ENCODE results near the gene CDK12.
A peak's percentile ranks its signal among the peaks of the same experiment; 100 is the strongest.

CDK12 gene

GRCh38 chr17:39547713-39548478 is 86.6 kb downstream of the CDK12 start:
- intact Hi-C loops (cut with DNase I) = loop anchor here (5.0 kb wide), 1 partner anchor 74 kb away; no protein-coding TSS in a partner anchor

DNA sequence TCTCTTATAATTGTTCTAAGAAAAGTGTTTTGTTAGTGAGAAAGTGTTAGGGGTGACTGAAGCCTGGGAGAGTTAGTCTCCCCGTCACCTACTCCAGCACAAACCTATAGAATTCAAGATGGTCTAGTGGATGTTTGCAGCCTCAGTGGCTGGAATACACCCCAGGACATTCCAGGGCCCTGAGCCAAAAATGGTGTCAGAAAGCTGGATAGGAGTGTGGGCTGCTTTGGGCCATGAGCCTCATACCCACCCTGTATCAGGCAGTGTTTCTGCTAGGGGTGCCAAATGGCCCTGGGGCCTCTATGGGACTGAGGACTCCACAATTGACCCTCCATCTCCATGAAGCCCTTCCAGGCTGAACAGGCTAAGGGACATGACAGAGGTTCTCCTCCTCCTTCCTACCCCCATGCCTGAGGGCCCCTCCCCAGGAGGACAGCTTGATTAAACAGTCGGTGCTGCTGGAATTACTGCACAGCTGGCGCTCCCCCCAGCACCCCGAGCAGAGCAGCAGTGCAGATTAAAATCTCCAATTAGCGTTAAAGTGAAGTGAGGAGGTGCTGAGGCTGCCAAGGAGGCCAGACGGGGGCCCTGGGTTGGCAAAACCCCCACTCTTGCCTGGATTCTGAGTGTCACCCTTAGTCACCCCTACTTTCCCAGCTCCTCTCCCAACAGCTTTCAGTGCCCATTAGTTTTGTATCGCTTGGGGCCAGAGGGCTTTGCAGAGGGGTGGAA is 87.4 kb downstream of the CDK12 start:
- DNase-seq = peak in 1 of 10 donors; percentile 49
- intact Hi-C loops (cut with DNase I) = loop anchor here (5.0 kb wide), 1 partner anchor 74 kb away; no protein-coding TSS in a partner anchor

More at GRCh38 chr17:39547713-39548478, 86.6 kb downstream of the CDK12 start:
- DNase-seq = peak; percentile 47 to 96 (median 77)

DNA sequence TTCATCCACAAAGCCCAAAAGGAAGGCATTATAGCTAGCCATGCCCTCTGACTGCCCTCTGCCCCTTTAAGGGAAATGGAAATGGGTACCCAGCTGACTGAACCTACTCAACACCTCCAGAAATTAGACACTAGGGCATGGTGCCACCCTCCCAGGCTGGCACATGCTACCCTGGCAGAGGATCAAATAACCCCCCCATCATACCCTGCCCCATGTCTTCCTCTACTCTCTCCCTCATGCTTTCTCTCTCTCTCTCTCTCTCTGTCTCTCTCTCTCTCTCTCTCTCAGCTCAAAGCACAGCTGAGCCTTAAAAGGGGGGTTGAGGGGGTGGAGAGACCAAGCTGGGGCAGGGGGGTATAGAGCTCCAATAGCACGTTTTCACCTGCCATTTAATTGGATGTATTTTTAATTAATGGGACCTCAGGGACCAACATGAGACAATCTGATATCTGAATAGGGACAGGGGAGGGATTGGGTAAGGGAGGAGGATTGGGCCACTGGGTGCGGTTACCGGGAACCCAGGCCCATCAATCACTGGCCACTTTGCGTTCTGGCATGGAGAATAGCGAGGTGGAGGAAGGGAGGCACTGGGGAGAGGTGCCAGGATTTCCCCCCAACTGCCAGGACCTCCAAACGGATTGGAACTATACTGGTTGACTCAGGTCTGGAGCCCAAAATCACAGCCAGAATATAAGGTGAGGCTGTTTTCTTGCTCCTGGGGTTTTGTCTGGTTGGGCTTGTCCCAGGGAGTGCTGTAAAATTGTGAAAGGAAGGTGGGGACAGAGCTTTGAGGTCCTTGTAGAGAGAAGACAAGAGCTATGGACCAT is 88.7 kb downstream of the CDK12 start:
- no peak for DNase-seq
- intact Hi-C loops (cut with DNase I) = loop anchor here (5.0 kb wide), 1 partner anchor 72 kb away; no protein-coding TSS in a partner anchor

DNA sequence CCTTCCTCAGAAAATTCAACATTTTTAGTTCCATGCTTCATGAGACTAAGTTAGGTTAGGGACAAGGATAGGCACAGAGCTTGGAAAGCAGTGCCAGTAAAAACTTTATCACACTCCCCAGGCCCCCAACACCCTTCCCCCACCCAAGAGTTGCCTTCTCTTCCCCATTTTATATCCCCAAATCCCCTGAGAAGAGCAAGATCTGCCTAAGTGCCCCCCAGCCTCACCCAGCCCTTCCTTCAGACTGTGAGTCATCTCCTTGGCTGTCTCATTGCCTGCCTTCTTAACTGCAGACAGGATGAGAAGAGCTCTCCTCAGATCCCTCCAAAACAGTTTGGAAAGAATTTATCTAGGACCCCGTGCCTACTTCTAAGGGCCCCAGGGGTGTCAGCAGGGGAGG is 90.6 kb downstream of the CDK12 start:
- intact Hi-C loops (cut with DNase I) = no loop called here
- DNase-seq = no peak

DNA sequence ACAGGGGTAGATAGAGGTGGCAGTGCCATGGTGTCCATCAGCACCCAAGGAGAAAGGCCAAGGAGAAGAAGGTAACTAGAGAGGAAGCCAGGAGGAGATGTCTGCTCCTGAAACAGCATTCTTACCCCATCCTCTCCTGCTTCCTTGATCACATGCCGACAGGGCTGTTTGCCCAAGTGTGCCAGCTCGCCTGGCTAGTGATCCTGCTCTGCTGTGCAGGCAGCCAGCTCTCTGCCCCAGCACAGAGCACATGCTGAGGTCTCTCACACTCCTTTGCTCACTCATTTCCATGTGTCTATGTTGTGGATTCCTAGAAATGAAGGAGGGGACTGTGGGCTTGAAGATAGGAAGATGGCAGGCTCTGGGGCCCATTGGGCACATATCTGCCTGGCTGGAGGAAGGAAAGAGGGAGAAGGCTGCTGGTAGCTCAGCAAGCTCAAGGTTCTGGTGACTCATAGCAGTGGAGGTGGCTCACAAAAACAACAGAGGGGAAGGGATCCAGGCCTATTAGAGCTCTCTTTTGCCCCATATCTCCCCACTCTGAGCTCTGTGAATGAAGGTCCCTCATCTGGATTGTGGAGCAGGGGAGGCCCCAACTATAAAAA is 92.2 kb downstream of the CDK12 start:
- DNase-seq = no peak
- intact Hi-C loops (cut with DNase I) = no loop called here

DNA sequence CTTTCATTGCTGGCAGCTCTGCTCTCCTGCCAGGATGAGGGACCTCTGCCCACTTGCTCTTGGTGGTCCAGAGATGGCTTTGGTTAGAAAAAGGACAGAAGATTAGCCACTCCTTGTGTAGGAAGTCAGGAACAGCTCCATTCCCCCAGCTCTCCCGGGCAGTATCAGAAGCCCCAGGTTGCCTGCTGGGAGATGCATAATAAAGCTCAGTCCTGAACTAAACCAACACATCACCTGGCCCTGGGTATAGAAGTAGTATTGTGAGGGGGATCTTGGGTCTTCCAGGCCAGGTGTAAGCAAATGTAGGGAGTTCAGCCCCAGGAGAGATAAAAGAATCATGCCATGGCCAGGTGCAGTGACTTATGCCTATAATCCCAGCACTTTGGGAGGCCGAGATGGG is 94.1 kb downstream of the CDK12 start:
- intact Hi-C loops (cut with DNase I) = no loop called here
- DNase-seq = no peak

- DNase-seq = peak in 1 of 10 donors; percentile 28
- intact Hi-C loops (cut with DNase I) = no loop called here
Observed at GRCh38 chr17:39556423-39556822, 95.1 kb downstream of the CDK12 start.

DNA sequence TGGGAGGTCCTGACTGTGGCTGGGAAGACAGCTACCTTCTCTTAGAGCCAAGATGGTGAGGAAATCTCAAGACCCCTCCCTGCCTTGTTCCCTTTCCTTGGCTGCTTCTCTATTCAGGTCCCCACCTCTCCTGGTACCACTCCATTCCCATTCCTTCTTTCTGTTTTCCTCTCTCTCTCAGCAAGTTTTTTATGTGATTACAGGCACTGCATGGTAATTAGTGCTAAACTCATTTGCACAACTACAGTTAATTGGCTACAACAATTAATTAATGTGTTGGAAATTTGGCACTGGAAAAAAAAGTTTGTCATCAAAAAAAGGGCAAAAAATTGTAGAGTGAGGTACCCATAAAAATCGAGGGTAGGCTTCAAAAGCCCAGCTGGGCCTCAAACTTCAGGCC is 101.1 kb downstream of the CDK12 start:
- intact Hi-C loops (cut with DNase I) = no loop called here
- DNase-seq = peak in 1 of 10 donors; percentile 15

DNA sequence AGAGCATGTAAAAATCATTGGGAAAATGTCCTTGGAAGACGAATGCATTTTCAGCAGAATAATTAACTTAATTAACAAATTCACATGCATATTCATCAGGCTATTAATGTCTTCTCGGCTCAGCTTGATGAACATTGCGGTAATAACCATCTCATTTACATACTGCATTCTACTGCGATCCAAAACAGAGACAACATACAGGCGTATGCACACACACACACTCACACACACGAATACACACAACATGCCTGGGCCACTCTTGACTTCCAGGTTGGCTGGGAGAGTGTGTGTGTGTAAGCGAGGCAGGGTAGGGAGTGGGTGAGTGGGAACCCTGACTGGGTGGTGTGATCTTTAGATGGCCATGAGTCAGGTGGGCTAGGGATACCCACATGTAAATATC is 101.7 kb downstream of the CDK12 start:
- peak in 1 of 10 donors; percentile 36 for DNase-seq
- intact Hi-C loops (cut with DNase I) = no loop called here

DNA sequence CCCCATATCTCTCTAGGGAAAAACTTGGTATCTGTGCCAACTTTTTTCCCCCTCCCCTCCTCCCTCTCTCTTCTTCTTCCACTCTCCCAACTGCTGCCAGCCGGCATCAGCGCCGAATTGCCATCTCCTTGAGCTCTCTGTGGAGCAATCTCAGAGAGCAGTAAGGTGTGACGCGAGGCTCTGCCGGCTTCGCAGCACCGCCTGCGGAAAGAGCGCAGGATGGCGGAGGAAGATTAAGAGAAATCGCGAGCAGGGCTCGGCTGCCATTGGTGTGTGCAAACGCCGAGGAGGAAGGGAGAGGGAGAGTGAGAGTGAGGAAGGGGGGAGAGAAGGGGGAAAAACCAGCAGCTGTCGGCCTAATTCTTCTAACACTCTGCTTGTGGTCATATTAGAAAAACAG is 102.2 kb downstream of the CDK12 start:
- DNase-seq = peak in 8 of 10 donors; percentile 15 to 93 (median 44)
- intact Hi-C loops (cut with DNase I) = no loop called here

- intact Hi-C loops (cut with DNase I) = no loop called here
- peak in 2 of 10 donors; percentile 1 to 28 for DNase-seq
Observed at GRCh38 chr17:39564211-39564848, 103.0 kb downstream of the CDK12 start.

DNA sequence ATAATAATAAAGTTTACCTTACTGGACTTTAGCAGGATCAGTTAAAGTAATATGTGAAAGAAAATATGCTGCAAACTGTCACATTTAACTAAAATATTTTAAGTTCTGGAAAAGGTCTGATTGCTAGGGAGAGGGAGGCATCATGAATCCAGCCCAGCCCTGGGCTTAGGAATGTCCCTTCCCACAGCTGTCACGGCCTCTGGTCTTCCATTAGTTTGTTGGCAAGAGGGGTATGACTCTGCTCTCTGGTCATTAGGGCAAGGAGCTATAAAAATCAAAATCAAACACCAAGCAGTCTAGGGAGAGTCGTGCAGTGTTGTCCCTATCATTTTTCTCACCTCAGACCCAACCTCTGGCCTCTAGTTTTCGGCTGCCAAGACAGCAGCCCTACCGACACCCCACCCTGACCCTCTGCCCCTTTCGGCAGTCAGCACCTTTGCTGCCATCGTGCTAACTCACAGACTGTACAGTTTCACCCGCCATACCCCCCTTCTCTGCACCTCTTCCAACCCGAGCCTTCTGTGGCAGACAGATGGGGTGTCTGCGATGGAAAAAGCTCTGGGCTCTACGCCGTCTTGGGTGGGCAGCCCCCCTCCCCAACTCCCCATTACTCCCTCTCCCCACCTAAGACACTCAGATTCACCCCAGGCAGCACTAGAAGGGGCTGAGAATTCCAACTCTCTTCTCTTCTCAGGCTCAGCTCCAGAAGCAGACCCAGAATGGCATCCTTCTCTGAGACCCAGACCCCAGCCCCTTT is 105.0 kb downstream of the CDK12 start:
- intact Hi-C loops (cut with DNase I) = no loop called here

GRCh38 chr17:39568702-39569101 is 107.4 kb downstream of the CDK12 start:
- intact Hi-C loops (cut with DNase I) = no loop called here
- peak in 9 of 10 donors; percentile 17 to 89 (median 54) for DNase-seq

More for the DNA sequence above, 105.0 kb downstream of the CDK12 start:
- DNase-seq = peak in 2 of 10 donors; percentile 22 to 42

DNA sequence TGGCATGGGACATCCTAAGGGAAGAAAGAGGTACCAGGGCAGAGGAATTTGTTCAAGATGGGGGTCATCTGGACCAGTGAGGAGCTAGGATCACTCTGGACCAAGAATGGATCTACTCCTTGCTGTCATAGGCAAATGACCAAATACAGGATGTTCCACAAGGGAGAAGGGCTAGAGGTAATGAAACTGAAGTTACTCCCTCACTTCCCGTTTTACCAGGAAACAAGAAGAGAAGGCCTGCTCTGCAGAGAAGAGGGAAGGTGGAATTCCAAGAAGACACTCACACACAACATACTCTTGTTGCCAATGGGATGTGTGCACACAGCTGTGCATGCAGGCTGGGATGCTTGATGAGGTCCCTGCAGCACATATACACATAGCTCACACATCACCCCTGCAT is 107.8 kb downstream of the CDK12 start:
- intact Hi-C loops (cut with DNase I) = no loop called here
- peak in 1 of 10 donors; percentile 39 for DNase-seq

DNA sequence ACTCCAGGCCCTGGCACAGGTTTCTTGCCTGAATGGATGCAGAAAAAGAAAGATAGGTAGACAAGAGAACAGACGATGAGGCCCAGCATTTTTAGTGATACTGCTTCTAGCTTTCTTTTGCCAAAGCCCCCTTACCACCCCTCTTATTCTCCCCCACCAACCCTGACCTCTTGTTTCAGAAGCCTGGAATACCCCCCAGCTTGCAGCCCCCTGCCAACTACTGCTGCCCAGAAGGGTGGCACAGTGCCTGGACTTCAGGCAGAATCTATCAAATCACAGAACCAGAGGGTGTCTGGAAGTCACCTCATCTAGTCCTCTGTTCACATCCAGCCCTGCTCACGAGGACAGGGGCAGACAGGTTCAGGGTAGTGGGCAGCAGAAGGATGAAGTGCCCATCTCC is 110.8 kb downstream of the CDK12 start:
- intact Hi-C loops (cut with DNase I) = no loop called here
- DNase-seq = peak in 1 of 10 donors; percentile 16

DNA sequence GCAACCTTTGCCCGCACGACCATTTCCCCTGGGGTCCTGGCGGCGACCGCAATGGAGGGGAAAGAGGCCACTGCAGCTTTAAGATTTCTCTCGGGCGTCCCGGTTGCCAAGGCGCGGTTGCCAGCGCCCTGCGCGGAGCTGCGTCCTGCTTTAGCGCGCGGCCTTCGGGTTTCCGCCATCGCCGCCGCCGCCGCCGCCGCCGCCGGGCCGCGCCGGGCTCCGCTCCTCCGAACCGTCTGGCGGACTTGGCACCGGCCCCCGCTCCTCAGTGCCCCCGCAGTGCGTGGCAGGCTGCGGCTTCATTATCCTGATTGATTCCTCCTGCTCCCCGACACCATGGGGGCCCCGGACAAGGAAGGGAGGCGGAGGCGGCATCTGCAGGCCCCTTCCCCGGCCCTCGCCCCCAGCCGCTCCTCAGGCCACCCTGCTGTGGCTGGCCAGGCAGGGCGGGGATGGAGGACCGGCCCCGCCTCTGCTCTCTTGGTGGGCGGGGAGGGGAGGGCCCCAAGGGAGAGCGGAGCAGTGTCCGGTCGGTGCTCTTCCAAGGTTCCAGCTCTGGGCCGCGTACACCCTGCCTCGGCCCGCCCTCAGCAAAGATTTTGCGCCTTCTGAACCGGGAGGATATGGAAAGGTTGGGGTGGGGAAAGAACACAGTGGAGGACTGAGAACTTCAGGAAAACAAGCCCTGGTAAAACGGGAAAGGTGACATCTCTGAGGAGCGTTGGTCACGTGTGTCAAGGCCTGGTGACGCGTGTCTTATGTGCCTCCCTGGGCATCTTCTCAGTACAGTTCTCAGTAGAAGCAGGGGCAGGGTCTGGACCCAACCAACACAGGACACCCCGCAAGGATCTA is 112.4 kb downstream of the CDK12 start:
- intact Hi-C loops (cut with DNase I) = no loop called here
- peak in 9 of 10 donors; percentile 45 to 94 (median 67) for DNase-seq

DNA sequence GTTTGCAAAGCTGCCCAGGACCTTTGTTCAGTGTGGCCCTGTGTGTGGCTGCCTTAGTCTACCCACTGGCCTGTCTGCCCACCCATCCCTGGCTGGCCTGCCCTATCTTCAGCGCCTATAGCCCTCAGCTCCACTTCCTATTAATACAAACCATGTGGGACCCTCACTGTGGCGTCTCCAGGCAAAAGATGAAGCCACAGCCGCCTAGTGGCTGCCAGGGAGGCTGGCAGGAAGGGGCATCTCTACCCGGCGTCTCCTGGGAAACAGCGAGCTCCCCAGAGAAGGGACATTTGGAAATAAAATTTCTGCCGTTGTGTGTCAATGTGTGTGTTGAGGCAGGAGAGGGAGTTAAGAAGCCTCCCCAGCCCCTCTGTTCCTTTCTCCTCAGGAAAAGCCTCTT is 114.9 kb downstream of the CDK12 start:
- intact Hi-C loops (cut with DNase I) = no loop called here
- peak in 8 of 10 donors; percentile 26 to 91 (median 54) for DNase-seq

GRCh38 chr17:39578272-39578671 is 117.0 kb downstream of the CDK12 start:
- intact Hi-C loops (cut with DNase I) = no loop called here
- peak in 1 of 10 donors; percentile 0 for DNase-seq

All from posterior cingulate gyrus (tissue), 11 donors.